BE2C (cell line): Measurements from ENCODE around the gene ENTPD6.

ENCODE experiments used
- DNase-seq: peaks from one replicate; pipeline ENCODE4 v3.0.0-alpha.2; 2020
- H3K27me3 ChIP-seq: fragments of 250-450 bp; sonication (Bioruptor Pico); 2 replicates; pipeline ENCODE4 v1.5.1; 2020; ENCODE audit warnings: mild to moderate bottlenecking
- H3K36me3 ChIP-seq: fragments of 250-450 bp; sonication (Bioruptor Pico); 2 replicates; pipeline ENCODE4 v1.5.1; 2020; ENCODE audit warnings: mild to moderate bottlenecking
- H3K4me1 ChIP-seq: fragments of 250-450 bp; sonication (Bioruptor Pico); 2 replicates; pipeline ENCODE4 v1.5.1; 2020
- H3K4me3 ChIP-seq: 2 replicates; pipeline ENCODE4 v1.5.1; 2011; ENCODE audit warnings: low read depth, low read length
- H3K9me3 ChIP-seq: fragments of 250-450 bp; sonication (Bioruptor Pico); 2 replicates; pipeline ENCODE4 v1.5.1; 2020
- TF ChIP-seq, protein P1 (sequence below): IDR thresholded peaks from 2 replicates; pipeline ENCODE4 v1.5.1; 2012; ENCODE audit warnings: mild to moderate bottlenecking, low read depth, low read length

ENTPD6 gene

DNA sequence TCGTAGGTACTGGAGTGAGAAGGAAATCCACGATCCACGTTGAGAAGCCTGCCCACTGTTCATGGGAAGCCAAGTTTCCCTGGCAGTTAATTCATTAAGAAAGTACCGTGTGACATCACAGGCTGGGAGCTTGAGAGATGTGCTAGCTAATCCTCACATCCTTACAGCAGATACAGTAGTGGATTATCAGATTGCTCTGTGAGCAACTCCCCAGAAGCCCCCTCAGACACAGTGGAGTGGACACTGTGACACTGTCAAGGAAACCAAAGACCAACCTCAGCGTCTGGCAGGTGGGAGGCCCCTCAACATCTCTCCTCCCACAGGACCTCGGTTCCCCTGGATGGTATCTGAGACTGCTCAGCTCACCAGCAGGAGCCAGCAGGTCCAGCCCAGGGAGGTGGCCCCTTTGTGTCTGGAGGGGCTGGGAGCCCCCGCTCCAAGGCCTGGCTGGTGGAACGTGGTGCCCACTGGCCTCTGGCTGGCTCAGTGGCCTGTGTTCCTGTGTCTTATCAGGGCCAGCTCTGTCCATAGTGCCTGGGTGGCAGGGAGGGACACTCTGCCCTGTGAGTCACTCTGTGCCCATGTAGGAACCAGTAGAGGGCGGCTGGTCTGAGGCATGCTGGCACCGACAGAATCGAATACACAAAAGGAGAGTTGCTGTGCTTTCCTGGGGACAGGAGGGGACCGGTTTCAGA is 59.6 kb downstream of the ENTPD6 start:
- no peaks in the 10 kb centered on the region for H3K27me3 ChIP-seq
- peaks cover 32% of the 10 kb centered on the region for H3K4me1 ChIP-seq
- no peak for DNase-seq
- H3K4me3 ChIP-seq, result peak overlapping the region; percentile 0; the same call in 1 of the 2 replicates
- H3K36me3 ChIP-seq, result peaks cover 13% of the 10 kb centered on the region
- no peaks in the 10 kb centered on the region for H3K9me3 ChIP-seq
- TF ChIP-seq, protein P1, sequence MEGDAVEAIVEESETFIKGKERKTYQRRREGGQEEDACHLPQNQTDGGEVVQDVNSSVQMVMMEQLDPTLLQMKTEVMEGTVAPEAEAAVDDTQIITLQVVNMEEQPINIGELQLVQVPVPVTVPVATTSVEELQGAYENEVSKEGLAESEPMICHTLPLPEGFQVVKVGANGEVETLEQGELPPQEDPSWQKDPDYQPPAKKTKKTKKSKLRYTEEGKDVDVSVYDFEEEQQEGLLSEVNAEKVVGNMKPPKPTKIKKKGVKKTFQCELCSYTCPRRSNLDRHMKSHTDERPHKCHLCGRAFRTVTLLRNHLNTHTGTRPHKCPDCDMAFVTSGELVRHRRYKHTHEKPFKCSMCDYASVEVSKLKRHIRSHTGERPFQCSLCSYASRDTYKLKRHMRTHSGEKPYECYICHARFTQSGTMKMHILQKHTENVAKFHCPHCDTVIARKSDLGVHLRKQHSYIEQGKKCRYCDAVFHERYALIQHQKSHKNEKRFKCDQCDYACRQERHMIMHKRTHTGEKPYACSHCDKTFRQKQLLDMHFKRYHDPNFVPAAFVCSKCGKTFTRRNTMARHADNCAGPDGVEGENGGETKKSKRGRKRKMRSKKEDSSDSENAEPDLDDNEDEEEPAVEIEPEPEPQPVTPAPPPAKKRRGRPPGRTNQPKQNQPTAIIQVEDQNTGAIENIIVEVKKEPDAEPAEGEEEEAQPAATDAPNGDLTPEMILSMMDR, result peak; percentile 11; the same call in 1 of the 2 replicates

DNA sequence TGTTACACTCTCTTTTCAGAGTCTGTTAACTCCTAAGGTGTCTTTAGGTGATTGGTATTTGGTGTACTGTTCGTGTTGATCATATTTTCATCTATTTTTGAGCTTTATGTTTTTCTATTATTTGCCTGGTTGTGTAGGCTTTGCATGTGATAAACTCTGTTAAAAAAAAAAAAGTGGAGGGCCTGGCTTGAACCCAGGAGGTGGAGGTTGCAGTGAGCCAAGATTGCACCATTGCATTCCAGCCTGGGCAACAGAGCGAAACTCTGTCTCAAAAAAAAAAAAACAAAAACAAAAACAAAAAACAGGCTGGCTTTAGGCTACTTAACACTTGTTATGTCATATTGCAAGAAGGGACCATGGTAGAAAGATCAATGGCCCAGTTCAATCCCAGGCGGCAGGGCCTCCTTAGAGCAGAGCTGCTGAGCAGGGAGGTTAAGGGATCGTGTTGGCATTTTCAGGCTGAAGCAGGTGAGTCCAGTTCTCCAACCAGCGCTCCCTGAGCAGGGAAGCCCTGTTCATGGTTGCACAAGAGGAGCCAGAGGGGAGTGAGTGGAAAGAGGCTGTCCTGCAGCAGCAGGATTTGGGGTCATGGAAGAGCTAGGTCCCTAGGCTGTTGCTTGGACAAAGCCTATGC is 60.8 kb downstream of the ENTPD6 start:
- DNase-seq, result no peak
- Histone ChIP-seq H3K36me3 (peaks cover 25% of the 10 kb centered on the region), H3K4me1 (peaks cover 32% of the 10 kb centered on the region), H3K9me3 (no peaks in the 10 kb centered on the region), H3K27me3 (no peaks in the 10 kb centered on the region), H3K4me3 (no peak overlapping the region)
- TF ChIP-seq, protein P1, result no peak

DNA sequence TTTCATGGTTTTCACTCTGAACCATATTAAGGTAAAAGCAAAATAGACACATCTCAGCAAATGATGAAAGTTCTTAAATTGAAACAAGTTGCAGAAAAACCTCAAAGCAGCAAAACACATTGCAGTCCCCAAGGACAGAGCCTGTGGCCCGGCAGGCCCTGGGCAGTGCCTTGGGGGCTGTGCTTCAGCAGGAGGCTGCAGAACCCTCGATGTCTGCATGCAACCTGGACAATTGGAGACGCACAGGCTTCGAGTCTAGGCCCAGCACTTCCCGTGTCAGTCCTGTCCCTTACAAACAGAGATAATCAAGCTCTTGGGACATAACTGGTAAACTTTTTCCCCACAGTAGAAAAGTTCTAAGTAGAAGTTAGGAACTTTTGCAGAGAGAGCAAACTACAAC is 61.6 kb downstream of the ENTPD6 start:
- TF ChIP-seq, protein P1, result no peak
- H3K36me3 ChIP-seq, result peaks cover 28% of the 10 kb centered on the region

DNA sequence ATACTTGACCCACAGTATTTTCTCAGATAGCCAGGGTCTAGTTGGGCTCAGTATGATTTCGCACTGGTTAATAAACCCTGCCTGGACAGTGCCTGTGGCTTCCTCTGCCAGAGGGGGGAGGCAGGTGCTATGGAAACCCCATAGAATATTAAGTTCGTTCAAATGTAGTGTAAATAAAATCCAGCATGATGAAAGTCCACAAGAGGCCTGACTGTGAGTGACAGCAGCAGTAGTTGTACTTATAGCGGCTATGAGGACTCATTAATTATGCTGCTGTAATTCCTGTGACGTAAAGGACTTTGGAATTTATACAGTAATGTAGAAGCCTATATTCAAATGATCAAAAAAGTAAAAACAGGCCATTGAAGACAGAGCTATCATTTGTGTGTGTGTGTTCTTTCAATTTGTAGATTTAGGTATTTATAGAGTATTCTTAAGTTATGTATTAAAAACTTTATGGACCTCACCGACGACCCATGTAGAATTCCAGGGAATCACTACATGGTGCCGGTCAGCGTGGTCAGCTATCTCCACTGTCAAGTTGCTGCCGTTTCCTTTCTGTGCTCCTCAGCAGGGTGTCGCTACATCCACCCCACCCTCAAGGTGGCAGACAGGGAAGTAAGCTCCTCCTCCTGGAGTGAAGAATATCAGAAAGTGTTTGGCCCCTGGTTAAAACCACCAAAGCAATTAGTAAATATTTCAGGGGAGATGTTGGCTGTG is 62.4 kb downstream of the ENTPD6 start:
- Histone ChIP-seq H3K9me3 (no peaks in the 10 kb centered on the region), H3K36me3 (peaks cover 28% of the 10 kb centered on the region)
- TF ChIP-seq, protein P1, result no peak

More for the DNA sequence above, 61.6 kb downstream of the ENTPD6 start:
- Histone ChIP-seq H3K4me3 (no peak overlapping the region), H3K4me1 (peaks cover 29% of the 10 kb centered on the region), H3K27me3 (no peaks in the 10 kb centered on the region), H3K9me3 (no peaks in the 10 kb centered on the region)
- DNase-seq, result no peak

DNA sequence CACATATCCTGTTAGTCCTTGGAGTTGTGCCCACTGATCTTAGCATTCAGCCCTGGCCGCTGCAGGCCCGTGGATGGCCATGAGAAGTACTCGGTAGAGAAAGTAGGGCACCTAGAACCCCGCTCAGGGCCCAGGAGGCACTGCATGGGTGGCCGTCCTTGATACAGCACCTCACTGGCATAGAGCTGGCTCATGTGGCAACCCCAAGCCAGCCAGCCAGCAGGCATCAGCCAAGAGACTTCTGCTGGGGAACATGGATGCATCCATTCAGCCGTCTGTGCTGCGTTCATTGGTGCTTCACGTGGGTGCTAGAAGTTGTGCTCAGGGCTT is 62.9 kb downstream of the ENTPD6 start:
- H3K27me3 ChIP-seq, result no peaks in the 10 kb centered on the region
- TF ChIP-seq, protein P1, result no peak
- peaks cover 25% of the 10 kb centered on the region for H3K36me3 ChIP-seq
- no peak for DNase-seq
- no peaks in the 10 kb centered on the region for H3K9me3 ChIP-seq
- H3K4me1 ChIP-seq, result peaks cover 16% of the 10 kb centered on the region
- no peak overlapping the region for H3K4me3 ChIP-seq

More for the DNA sequence above, 62.4 kb downstream of the ENTPD6 start:
- H3K27me3 ChIP-seq, result no peaks in the 10 kb centered on the region
- no peak for DNase-seq
- peaks cover 21% of the 10 kb centered on the region for H3K4me1 ChIP-seq
- no peak overlapping the region for H3K4me3 ChIP-seq

DNA sequence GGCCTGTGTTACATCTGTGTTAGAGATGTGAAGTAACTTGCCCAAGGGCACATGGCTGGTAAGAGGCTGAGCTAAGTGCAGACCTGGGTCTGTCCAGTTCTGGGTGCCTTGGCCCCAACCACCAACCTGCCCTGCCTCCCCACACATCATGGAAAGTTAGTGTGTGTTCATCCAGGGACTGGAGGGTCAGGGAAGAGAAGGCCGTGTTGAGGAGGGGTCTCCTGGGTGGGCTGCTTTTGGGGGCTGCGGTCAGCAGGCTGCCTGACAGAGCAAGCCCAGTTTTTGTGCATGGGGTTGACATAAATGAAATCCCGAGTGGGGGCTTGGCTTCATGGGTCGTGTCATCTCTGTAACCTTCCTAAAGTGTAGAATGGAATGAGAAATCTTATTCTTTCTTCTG is 63.3 kb downstream of the ENTPD6 start:
- peaks cover 25% of the 10 kb centered on the region for H3K36me3 ChIP-seq

More for the DNA sequence above, 63.3 kb downstream of the ENTPD6 start:
- TF ChIP-seq, protein P1, result no peak
- DNase-seq, result no peak
- Histone ChIP-seq H3K4me3 (no peak overlapping the region), H3K9me3 (no peaks in the 10 kb centered on the region), H3K4me1 (peaks cover 13% of the 10 kb centered on the region), H3K27me3 (no peaks in the 10 kb centered on the region)
